HG03280 (cell line): ENCODE results near the gene OSTN.

Experiments used
- ATAC-seq: cut with Tn5 transposase; IDR thresholded peaks from one replicate; pipeline ENCODE4 v1.9.1; 2021; ENCODE audit warnings: mild to moderate bottlenecking, moderate library complexity; ENCODE audit not compliant: unreplicated experiment

OSTN gene

DNA sequence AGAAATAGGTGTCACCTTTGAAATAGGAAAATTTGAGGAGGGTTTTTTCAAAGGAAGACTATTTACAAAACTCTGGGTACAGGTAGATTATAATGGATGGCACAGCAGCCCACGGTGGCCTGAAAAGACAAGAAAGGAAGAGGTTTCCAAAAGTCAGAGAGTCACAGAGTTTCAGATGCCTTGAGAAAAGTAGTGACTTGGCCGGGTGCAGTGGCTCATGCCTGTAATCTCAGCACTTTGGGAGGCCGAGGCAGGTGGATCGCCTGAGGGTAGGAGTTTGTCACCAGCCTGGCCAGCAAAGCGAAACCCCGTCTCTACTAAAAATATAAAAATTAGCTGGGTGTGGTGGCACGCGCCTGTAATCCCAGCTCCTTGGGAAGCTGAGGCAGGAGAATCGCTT is 35.2 kb downstream of the OSTN start:
- no peak for ATAC-seq

DNA sequence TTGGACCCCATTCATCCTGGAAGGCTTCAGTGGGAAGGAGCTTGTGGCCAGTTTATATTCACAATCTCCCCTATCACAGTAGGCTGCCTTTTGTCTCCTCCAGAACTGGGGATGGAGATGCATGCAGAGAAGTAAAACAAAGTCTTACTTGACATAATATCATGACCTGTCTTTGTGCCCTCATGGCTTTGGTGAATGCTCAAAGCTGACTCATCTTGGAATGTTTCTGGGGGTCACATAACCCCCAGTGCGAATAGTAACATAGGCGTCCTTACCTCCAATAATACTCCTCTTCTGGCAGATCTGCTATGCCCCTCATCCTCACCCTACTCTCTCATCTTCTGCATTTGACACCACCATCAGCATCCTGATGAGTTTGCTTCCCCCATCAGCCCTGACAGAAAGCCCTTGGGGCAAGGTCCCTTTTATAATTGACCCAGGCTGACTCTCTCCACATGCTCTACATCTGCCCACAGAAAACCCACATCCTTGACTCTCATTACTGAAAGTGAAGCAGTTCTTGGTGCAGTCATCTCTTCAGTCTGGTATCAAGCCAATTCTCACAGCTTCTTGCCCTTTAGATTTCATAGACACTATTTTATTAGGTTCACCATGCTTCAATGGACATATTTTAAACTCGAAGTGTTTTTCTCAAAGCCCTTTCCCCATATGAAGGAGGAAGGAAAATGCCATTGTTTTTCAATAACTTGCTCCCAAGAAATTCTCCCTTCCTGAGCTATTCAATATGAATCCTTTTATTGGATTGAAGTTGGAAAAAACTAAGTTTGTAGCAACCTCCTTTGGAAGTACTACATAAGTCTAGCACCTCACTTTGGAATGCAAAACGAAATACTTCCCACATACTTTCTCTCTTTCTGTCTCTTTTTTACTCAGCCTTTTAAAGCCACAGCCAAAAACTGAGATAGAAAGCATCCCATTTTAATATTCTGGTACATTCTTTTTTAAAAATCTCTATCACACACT is 36.6 kb downstream of the OSTN start:
- ATAC-seq, result peak; percentile 99

DNA sequence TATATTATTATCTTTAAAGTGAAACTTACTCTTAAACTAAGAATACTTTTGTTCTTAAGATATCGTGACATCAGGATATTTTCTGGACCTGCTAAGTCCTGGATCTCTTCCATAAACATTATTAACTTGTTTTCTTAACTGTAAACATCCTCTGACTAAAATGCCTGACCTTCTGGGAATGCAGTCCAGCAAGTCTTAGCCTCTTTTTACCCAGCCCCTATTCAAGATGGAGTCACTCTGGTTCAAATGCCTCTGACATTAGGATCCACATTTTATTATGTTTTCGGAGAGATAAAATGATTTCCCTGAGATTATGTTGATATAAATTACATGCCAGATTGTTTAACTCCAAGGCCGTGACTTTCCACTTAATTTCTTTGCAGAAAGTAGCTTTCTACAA is 37.6 kb downstream of the OSTN start:
- no peak for ATAC-seq

DNA sequence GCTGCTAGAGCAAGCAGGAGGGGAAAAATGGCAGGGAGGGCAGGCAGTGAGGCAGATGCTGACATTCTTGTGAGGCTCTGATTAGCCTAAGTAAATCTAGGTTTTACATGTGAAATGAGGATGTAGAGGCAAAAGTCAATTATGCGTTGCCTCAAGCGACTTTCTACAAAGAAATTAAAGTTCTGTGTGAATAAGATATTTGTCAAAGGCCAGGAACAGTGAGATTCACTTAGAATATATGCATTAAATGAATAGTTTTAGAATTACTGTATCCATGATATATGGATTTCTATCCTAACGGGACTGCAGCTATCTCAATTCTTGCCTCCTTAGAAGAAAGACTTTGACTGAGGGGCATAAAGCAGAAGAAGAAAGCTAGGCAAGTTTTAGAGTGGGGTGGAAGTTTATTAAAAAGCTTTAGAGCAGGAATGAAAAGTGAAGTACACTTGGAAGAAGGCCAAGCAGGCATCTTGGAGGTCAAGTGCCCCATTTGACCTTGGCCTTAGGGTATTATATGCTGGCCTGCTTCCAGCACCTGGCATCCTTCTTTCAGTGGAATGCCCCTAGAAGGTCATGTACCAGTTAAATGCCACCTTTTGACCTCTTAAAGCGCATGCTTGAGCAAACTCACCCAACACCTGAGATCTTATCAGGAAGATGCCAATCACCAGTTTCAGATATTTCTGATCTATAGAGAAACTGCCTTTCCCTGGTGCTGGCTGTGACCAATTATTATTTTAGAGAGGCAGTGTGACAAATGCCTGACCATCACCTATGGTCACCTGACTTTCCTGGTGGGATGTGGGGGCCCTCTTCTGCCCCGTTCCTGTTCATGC is 38.2 kb downstream of the OSTN start:
- no peak for ATAC-seq

DNA sequence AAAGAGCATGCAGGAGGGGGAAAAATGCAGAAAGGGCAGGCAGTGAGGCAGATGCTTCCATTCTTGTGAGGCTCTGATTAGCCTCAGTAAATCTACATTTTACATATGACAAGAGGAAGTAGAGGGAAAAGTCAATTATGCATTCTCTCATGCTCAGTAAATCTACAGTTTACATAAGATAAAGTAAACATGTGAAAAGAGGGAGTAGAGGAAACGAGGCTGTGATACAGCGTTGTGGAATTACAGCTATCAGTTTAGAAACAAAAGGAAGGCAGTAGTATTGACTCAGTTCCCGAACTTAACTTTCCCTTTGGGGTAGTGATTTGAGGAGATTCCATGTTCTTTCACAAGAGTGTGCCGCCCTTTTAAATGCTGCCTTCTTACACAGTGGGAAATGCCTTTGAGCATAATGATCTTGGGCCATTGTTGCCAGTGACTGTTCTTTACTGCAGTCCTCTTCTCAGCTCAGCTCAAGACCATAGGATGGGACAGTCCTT is 39.3 kb downstream of the OSTN start:
- no peak for ATAC-seq

DNA sequence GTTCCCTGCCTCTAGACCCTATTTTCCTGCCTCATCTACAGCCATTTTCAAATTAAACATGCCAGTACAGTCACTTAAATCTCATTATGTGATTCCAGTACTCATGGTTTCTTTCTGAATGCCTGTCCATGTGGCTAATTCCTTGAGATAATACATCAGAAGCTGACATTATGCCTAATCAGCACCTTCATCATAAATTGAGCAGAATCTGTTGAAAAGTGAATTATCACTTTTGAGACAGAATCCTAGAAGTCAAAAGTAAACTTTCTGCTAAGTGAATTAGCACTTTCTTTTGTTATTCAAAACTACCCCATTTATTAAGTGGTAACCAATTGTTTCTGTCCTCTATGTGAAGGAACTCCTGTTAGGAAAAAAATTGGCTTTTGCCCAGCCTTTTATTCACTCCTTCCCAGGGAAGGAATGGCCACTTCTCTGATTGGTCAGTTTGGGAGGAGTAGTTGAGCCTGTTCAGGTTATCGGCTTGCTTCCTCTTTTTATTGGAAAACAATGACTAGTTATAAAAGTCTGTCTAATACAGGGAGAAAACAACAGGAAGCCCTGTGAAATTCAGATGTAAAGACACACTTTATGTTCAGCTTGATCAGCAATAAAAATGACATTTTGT is 40.5 kb downstream of the OSTN start:
- no peak for ATAC-seq

DNA sequence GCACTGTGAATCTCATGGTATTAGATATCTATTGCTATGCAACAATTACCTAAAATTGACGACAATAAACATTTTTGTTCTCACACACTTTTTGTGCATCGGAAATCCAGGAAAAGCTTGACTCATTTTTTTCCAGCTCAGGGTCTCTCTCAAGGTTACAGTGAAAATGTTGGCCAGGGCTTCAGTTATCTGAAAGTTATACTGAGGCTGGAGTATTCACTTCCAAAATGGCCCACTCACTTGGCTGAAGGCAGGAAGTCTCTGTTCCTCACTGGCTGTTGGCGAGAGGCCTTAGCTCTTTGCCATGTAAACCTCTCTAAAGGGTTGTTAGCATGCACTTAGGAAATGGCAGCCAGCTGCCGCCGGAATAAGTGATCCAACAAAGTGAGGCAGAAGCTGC is 41.4 kb downstream of the OSTN start:
- no peak for ATAC-seq

DNA sequence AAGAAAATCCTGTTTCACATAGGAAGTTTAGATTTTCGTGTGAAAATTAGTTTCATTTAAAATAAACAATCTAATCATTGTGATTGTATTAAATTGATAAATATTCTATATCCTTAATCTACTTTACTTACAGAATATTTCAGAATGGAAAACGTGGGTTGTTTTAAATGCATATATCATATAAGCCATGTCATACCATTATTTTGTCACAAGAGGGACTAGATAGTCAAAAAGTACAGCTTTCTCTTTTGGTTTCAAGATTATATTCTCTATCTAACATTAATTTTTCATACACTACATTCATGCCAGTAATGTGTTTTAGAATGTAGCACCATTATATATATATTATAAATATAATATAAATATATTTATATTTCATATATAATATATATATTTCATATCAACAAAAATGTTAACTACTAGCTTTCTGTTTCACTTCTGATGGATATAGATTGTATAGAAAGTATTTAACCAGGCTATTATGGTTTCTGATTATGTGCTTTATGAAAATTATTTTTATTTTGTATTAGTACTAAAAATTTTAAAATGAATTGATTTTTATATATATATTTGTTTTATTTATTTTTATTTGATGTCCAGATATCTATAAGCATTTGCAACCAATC is 45.3 kb downstream of the OSTN start:
- ATAC-seq, result peak; percentile 62

DNA sequence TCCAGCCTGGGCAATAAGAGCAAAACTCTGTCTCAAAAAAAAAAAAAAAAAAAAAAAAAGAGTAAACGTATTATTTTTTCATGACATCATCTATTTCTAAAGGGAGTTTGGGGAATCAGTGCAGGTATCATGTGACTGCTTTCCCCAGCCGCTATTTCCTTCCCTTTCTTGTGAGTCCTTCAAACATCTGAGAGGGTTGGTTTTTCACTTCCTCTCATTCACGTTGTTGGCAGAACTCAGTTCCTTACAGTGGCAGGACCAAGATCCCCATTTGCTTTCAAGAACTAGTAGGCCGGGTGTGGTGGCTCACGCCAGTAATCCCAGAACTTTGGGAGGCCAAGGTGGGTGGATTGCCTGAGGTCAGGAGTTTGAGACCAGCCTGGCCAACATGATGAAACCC is 47.0 kb downstream of the OSTN start:
- peak; percentile 60 for ATAC-seq

DNA sequence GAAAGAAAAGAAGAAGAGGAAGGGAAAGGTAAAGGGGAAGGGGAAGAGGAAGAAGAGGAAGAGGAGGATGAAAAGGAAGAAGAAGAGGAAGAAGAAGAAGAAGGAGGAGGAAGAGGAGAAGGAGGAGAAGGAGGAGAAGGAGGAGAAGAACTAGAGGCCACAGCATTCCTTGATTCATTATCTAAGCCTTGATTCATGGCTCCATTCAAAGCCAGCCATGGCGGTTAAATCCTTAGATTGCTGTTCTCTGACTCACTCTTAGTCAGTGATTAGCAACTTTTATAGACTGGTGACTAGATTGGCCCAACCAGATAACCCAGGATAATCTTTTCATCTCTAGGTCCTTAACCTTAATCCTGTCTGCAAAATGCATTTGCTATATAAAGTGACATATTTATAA is 47.6 kb downstream of the OSTN start:
- ATAC-seq, result no peak

DNA sequence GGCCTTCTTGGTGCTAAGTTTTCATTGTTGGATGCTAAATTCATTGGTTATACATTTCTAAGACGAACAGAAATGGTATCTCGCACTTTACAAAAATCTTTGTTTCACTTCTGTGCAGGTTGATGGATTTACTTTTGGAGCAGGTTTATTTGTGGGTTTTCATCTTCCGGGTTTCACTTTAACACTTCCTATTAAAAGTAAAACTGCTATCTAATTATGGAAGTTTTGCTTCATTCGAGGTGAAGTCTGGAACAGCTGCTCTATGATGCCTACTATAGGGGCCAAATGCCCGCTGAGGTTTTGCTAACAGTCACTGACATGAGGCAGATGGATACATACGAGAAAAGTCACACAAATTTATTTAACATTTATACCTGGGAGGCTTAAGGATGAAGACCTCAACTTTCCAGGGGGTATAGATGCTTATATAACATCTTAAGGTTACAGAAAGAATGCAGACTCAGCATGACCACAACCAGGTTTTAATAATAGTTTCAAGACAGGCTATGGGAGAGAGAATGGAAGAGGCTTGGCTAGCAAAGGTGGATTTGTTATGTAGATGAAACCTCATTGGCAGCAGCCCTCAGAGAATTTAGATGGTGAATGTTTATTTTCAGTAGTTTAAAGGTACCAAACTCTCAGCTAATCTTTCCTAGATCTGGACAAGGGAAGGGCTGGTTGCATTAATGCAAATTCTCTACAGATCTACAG is 54.2 kb downstream of the OSTN start:
- ATAC-seq, result no peak

DNA sequence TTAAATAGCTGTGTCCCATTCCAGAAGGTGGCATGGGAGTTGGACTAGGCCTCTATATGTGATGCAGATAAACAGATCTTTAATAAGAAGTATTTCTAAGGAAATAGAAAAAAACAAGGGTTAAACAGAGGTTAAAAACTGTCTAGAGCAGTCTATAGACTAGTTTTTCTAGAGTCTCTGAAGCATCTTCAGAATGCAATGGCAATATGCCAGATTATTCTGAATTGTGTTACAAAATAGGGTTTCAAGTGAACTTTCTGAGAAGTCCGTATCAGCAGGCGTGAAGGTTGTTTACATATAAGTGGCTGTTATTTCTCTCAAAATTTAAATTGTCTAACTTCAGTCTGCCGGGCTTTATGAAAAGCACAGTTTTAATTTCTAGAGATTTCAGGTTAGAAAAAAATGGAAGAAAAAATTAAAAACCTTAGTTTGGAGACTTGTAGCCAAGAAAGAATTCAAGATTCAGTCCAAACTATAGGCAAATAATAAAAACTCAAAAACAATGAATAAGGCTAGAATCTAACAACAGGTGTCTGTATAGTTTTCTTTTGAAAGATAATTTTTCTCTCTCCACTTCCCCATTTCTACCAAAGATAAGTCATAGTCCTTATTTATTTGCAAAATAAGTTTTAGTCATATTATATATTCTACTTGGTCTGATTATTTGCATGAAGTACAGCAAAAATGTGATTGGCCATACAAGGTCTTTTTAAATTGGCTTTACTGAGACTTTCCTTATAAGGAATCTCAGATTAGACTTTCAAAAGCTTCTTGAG is 55.2 kb downstream of the OSTN start:
- ATAC-seq, result no peak

DNA sequence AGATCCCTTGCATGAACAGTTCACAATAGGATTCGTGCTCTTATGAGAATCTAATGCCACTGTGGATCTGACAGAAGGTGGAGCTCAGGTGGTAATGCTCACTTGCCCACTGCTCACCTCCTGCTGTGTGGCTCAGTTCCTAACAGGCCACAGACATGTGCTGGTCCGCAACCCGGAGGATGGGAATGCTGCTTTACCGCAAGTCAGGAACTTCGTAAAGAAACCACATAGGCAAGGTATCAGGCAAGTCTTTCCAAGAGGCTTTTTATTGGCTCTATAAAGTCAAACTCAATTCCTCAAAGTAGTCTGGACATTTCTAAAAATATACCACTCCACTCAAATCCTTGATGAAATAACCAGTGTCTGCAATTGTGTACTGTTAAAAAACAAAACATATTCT is 56.1 kb downstream of the OSTN start:
- ATAC-seq, result no peak

DNA sequence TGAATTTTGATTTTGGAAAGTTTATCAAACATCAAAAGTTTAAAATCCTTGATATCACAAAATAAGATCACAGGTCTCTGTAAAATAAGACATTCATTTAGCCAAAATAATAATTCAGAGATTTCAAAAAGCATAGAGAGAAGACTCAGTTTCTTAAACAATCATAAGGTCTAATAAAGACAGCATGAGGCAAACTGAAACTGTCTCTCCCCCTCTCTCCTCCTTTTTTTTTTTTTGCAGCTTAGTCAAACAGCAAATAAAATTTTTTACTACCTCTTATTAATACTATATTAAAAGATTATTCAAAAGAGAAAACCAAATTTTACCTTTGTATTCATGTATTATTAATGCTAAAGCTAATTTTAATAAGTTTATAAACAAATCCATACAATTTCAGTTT is 57.4 kb downstream of the OSTN start:
- no peak for ATAC-seq

DNA sequence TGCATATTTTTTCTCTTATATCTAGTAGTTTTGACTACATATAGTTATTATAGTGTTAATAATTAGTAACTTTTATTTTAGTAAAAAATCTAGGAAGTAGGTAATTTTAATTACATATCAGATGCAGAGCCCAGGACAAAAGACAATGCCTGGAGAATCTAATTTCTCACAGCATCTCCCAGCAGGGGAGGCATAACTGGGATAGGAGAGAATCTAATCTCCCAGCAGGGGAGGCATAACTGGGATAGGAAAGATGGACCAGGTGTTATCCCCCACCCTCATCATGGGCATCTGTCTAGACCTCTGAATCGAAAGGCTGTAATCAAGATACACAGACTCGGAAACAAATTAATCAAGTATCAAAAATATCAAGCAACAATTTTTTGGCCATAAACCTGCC is 58.2 kb downstream of the OSTN start:
- ATAC-seq, result no peak

DNA sequence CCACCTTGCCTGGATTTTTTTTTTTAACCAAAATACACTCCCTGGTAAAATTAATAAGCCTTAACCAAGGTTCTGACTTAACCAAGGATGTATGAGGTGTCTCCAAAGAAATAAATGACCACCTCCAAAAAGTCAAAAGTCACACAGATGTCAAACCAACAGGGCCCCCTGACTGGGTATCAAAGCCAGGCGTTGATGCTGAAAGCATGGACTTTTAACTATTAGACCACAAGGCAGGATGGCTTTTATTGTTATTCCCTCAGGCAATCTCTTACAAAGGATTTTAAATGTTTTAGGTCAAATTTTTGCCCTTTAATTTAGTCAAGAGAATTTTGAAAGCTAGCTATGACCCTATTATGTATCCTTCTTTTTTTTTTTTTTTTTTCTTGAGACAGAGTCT is 60.4 kb downstream of the OSTN start:
- ATAC-seq, result no peak

DNA sequence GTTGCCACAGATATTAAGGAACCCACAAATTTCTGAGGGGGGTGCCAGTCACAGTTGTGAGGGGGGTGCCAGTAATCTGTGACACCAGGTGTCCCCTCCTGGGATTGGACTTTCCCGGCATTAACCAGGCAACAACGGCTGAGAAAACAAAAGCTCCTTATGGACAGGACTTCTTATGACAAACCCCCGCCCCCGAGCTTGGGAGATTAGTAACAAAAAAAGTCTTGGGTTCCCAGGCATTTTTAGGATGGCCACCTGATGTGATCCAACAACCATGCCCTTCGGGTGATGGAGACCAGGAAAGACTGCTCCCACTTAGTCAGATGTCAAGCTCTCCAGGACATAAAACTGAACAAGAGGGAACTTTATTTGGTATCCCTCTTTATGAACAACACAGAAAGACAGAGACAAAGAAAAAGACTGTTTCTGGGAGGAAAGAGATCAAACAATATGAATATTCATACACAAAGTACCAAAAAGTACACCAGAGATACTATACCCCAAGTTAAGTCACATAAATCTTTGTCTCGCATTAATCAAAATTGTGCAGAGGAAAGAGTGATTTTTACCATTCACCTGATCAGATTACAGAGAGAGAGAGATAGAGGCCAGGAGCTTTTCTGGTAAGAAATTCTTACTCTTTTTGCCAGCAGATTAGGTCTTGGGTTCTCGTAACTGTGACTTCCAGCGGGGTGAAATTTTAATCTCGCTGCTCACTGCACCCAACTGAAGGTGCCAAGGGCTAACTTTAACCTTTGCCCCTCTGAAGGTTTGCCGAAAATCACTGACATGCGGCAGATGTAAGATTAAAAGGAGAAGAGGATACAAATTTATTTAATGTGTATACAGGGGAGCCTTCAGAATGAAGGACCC is 61.6 kb downstream of the OSTN start:
- no peak for ATAC-seq

DNA sequence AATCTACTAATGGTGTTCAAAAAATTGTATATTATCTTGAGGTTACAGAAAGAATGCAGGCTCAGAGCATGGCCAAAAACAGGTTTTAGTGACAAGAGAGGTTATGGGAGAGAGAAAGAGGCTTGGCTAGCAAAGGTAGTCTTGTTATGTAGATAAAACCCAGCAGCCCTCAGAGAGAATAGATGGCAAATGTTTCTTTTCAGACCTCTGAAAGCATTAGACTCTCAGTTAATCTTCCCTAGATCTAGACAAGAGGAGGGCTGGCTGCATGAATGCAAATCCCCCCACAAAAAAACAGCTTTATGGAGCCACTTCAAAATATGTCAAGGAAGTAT is 62.2 kb downstream of the OSTN start:
- ATAC-seq, result no peak

DNA sequence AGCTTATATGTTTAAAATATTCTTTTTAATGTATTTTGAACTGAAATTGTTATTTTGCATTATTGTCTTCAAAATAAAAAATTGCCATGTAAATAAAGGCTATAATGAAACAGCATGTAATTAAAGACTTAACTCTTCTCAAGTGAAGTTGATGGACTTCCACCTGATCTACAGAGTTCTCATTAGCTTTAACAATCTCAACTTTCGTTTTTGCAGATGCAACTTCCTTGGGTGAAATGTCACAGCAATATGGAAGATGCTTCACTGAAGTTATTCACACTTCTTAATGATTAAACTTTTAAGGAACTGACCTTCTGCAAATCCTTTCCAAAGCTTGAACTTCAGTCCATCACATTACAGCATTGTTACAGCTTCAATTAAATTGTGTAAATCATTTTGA is 63.6 kb downstream of the OSTN start:
- no peak for ATAC-seq
